GM12875 (cell line): ENCODE data around the gene IFNA5.

ENCODE experiments used
- H3K4me3 ChIP-seq: one replicate; pipeline ENCODE4 v1.5.1; 2011; ENCODE audit warnings: low read depth, low read length, control low read depth
- CTCF ChIP-seq: IDR thresholded peaks from 2 replicates; pipeline ENCODE4 v1.5.1; 2011; ENCODE audit warnings: low read depth, mild to moderate bottlenecking, control low read depth, inconsistent platforms, low read length, moderate library complexity, borderline replicate concordance; ENCODE audit not compliant: insufficient read depth

The IFNA5 gene

GRCh38 chr9:21333226-21333625 lies 28.1 kb upstream of the IFNA5 start:
- no peak for TF ChIP-seq CTCF
- H3K4me3 ChIP-seq: no peak overlapping the region

- no peak overlapping the region for H3K4me3 ChIP-seq
- no peak for TF ChIP-seq CTCF
These were observed 26.7 kb upstream of the IFNA5 start for GRCh38 chr9:21331676-21332402.

GRCh38 chr9:21326526-21327139 lies 21.5 kb upstream of the IFNA5 start:
- TF ChIP-seq CTCF: peak; percentile 37; the same call in 1 of the 2 replicates
- H3K4me3 ChIP-seq: no peak overlapping the region

GRCh38 chr9:21324047-21324446 lies 18.9 kb upstream of the IFNA5 start:
- no peak for TF ChIP-seq CTCF
- no peak overlapping the region for H3K4me3 ChIP-seq

GRCh38 chr9:21322911-21323461 lies 17.9 kb upstream of the IFNA5 start:
- no peak for TF ChIP-seq CTCF

GRCh38 chr9:21320465-21320864 lies 15.4 kb upstream of the IFNA5 start:
- TF ChIP-seq CTCF: no peak
- H3K4me3 ChIP-seq: no peak overlapping the region

More at GRCh38 chr9:21322911-21323461, 17.9 kb upstream of the IFNA5 start:
- H3K4me3 ChIP-seq: no peak overlapping the region
